ENCODE measurements around the gene IL1RL2. TPM values are rescaled to one million over a fixed set of nuclear protein-coding genes. Genes with fewer than 3 reads are reported as not detected.

The IL1RL2 gene
- total and polyA plus RNA-seq, 4 donors, result 0.28 to 2.0 (median 1.2) TPM

DNA sequence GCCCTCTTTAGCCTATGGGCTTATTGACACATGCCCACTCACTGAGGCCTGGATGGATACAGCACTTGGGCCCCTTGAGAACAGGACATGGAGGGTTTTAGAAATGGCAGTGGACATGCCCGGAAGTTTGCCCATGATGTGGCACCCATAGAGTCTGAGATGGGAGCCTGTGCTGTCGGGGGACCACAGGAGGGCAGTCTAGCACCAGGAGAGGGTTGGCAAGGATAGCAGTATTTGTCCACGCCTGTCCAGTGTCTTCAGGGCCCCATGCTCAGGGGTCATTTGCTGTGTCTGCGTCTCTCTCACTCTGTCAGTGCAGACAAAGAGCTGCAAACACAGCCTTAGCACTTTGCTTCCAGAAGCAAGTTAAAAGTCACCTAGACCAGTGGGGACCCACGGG, 48.7 kb downstream of the IL1RL2 start:
- Histone ChIP-seq H3K4me1 (ENCODE audit: control insufficient read depth, insufficient read depth, low read length) (no peaks in the 10 kb centered on the region), H3K36me3 (ENCODE audit: control insufficient read depth, insufficient read depth, low read length) (no peaks in the 10 kb centered on the region), H3K27me3 (ENCODE audit: control insufficient read depth, insufficient read depth, low read length) (no peaks in the 10 kb centered on the region), H3K4me3 (ENCODE audit: low read depth, low read length) (no peak overlapping the region), H3K27ac (ENCODE audit: low read depth, low read length) (no peak overlapping the region), H3K9me3 (ENCODE audit: control insufficient read depth, insufficient read depth, low read length) (no peaks in the 10 kb centered on the region)
- 74% methylated on average over 5 of the region's 5 CpGs for WGBS (ENCODE audit: insufficient coverage)
- DNase-seq (ENCODE audit: low read depth in 4 of 6, low spot score in 6 of 6), result no peak

DNA sequence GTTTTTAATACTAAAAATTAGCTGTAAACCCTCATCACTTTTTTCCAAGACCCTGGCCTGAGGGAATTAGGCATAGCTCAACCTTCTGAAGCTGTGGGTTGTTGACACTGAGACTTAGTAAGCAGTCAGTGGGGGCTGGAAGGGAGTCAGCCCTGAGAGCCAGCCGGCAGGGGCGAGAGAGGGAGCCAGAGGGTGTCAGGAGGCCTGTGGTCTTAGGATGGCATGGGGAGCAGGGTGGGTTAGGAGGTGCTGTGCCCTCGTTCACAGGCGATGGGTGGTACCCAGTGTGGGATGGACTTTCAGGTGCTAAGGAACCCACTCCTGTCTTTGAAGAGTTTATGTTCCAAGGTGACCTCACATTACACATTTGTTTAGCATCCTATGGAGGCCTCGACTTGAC, 49.3 kb downstream of the IL1RL2 start:
- no peak for DNase-seq (ENCODE audit: low read depth in 4 of 6, low spot score in 6 of 6)
- no peaks in the 10 kb centered on the region for H3K36me3 ChIP-seq (ENCODE audit: control insufficient read depth, insufficient read depth, low read length)
- H3K27me3 ChIP-seq (ENCODE audit: control insufficient read depth, insufficient read depth, low read length), result peaks cover 3% of the 10 kb centered on the region
- peaks cover 5% of the 10 kb centered on the region for H3K4me1 ChIP-seq (ENCODE audit: control insufficient read depth, insufficient read depth, low read length)
- no peak overlapping the region for H3K27ac ChIP-seq (ENCODE audit: low read depth, low read length)
- no peaks in the 10 kb centered on the region for H3K9me3 ChIP-seq (ENCODE audit: control insufficient read depth, insufficient read depth, low read length)
- H3K4me3 ChIP-seq (ENCODE audit: low read depth, low read length), result no peak overlapping the region
- 73% methylated on average over 4 of the region's 5 CpGs for WGBS (ENCODE audit: insufficient coverage)

DNA sequence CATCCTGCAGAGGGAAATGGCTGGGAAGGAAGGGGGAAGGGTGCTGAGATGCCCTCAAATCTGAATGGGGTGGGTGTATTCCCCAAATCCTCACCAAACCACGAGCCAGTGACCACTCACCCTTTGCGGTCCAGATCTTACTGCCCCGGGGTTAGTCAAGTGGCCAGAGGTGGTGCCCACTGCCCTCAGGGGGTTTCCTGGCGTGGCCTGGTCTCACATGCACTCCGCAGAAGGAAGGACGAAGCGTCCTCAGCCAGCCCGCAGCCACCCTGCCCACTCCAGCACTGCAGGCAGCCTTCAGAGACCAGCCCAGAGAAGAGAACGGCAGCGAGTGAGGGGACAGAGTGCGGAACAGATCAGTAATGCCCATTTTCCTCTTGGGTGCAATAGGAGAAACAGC, 50.4 kb downstream of the IL1RL2 start:
- Histone ChIP-seq H3K4me3 (ENCODE audit: low read depth, low read length) (no peak overlapping the region), H3K27ac (ENCODE audit: low read depth, low read length) (no peak overlapping the region), H3K36me3 (ENCODE audit: control insufficient read depth, insufficient read depth, low read length) (no peaks in the 10 kb centered on the region), H3K27me3 (ENCODE audit: control insufficient read depth, insufficient read depth, low read length) (peaks cover 4% of the 10 kb centered on the region), H3K9me3 (ENCODE audit: control insufficient read depth, insufficient read depth, low read length) (no peaks in the 10 kb centered on the region), H3K4me1 (ENCODE audit: control insufficient read depth, insufficient read depth, low read length) (peaks cover 6% of the 10 kb centered on the region)
- peak in 1 of 6 donors; percentile 55 for DNase-seq (ENCODE audit: low read depth in 4 of 6, low spot score in 6 of 6)
- WGBS (ENCODE audit: insufficient coverage), result 69% methylated on average over 11 of the region's 11 CpGs

DNA sequence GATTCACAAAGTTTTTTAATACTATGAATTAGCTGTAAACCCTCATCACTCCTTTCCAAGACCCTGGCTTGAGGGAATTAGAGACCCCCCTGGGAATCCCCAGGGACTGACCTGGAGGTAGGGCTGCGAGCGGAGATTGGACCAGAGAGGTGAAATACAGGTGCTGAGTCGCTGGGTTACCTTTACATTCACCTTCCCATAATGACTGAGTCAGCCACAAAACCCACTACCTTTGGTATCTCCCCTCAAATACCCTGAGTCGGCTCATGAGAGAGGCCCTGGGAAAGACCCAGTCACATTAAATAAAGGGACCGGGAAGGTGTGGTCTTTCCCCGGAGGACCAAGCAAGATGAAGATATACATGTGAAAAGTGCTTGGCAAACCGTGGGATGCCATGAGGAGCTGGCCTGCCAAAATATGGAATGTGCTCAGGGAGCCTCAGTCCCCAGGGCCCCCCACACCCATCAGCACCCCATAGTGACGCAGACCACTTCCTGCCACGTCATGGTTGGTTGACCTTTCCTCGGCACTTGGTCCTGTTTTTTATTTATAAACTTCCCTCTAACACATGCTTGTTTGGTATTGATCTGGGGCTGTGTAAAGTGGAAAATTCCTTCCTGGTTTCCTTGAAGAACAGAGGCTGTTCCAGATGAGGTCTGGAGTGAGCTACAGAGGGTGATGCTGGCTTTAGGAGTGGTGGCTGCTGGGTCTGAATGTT, 51.4 kb downstream of the IL1RL2 start:
- no peak for DNase-seq (ENCODE audit: low read depth in 4 of 6, low spot score in 6 of 6)
- H3K27ac ChIP-seq (ENCODE audit: low read depth, low read length), result no peak overlapping the region
- WGBS (ENCODE audit: insufficient coverage), result 73% methylated on average over 3 of the region's 10 CpGs
- no peaks in the 10 kb centered on the region for H3K36me3 ChIP-seq (ENCODE audit: control insufficient read depth, insufficient read depth, low read length)
- H3K27me3 ChIP-seq (ENCODE audit: control insufficient read depth, insufficient read depth, low read length), result peaks cover 4% of the 10 kb centered on the region
- H3K4me1 ChIP-seq (ENCODE audit: control insufficient read depth, insufficient read depth, low read length), result peaks cover 6% of the 10 kb centered on the region
- H3K4me3 ChIP-seq (ENCODE audit: low read depth, low read length), result no peak overlapping the region
- H3K9me3 ChIP-seq (ENCODE audit: control insufficient read depth, insufficient read depth, low read length), result no peaks in the 10 kb centered on the region

DNA sequence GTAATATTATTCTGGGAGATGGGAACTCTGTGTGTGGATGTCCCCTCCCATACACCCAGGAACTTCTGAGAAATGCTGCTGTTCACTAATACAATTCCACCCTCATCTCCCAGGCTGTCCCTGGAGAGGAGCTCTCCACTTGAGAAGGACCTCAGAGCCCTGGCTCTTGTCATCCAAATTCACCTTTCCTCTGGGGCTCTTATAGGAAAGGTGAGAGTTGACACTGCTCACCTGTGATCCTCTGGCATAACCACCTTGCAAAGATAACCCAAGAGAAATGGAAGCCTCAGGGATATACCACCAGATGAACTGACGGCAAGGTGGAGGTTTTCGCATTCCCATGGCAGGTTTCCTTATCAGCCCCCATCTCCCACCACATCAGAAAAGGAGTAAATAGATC, 52.0 kb downstream of the IL1RL2 start:
- peaks cover 4% of the 10 kb centered on the region for H3K27me3 ChIP-seq (ENCODE audit: control insufficient read depth, insufficient read depth, low read length)
- no peak overlapping the region for H3K4me3 ChIP-seq (ENCODE audit: low read depth, low read length)
- DNase-seq (ENCODE audit: low read depth in 4 of 6, low spot score in 6 of 6), result no peak
- no peaks in the 10 kb centered on the region for H3K9me3 ChIP-seq (ENCODE audit: control insufficient read depth, insufficient read depth, low read length)
- H3K27ac ChIP-seq (ENCODE audit: low read depth, low read length), result no peak overlapping the region
- peaks cover 6% of the 10 kb centered on the region for H3K4me1 ChIP-seq (ENCODE audit: control insufficient read depth, insufficient read depth, low read length)
- H3K36me3 ChIP-seq (ENCODE audit: control insufficient read depth, insufficient read depth, low read length), result no peaks in the 10 kb centered on the region
- 92% methylated on average over 2 of the region's 2 CpGs for WGBS (ENCODE audit: insufficient coverage)

DNA sequence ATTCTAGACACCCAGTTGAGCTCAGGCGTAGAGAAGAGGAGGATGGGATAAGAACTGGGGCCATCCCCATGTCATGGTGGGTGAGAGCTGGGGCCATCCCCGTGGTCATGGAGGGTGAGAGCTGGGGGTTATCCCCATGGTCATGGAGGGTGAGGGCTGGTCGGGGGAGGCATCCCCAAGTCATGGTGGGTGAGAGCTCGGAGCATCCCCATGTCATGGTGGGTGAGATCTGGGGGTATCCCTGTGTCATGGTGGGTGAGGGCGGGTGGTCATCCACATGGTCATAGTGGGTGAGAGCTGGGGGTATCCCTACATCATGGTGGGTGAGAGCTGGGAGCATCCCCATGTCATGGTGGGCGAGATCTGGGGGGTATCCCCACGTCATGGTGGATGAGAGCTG, 52.5 kb downstream of the IL1RL2 start:
- H3K9me3 ChIP-seq (ENCODE audit: control insufficient read depth, insufficient read depth, low read length), result no peaks in the 10 kb centered on the region
- DNase-seq (ENCODE audit: low read depth in 4 of 6, low spot score in 6 of 6), result no peak
- H3K27ac ChIP-seq (ENCODE audit: low read depth, low read length), result no peak overlapping the region
- H3K4me3 ChIP-seq (ENCODE audit: low read depth, low read length), result no peak overlapping the region
- peaks cover 6% of the 10 kb centered on the region for H3K4me1 ChIP-seq (ENCODE audit: control insufficient read depth, insufficient read depth, low read length)
- H3K36me3 ChIP-seq (ENCODE audit: control insufficient read depth, insufficient read depth, low read length), result no peaks in the 10 kb centered on the region
- WGBS (ENCODE audit: insufficient coverage), result 100% methylated on average over 5 of the region's 7 CpGs
- H3K27me3 ChIP-seq (ENCODE audit: control insufficient read depth, insufficient read depth, low read length), result peaks cover 4% of the 10 kb centered on the region

DNA sequence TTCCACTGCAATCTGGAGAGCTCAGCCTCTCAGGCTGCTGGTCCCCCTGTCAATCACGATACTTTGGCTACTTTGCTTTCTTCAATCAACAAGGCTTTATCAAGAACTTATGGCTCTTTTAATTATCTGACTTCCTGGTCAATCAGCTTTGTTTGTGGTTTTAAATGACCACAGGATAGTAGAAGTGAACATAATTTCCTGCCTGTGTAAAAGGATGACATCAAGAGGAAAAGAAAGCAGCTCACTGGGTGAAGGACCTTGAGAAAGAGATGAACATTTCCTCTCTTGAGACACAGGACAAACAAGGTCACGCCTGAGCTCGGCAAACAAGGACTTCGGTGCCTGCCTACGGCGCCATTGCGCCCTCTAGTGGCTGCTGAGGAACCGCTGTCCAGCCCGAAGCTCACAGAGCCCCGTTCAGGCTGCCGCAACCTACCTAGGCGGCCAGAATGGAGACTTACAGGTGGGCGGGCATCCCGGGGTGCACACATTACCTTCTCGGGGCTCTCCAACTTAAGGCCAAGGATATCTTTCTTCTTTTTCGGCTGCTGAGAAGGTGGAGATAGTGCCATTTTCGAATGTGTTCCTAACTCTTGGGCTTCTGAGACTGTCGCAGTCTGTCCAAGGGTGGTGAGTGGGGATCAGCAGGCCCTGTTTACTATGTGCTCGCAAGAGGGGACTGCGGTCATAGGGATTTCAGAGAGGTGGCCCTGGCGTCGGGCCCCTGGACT, 54.0 kb downstream of the IL1RL2 start:
- no peaks in the 10 kb centered on the region for H3K36me3 ChIP-seq (ENCODE audit: control insufficient read depth, insufficient read depth, low read length)
- peaks cover 4% of the 10 kb centered on the region for H3K27me3 ChIP-seq (ENCODE audit: control insufficient read depth, insufficient read depth, low read length)
- H3K4me3 ChIP-seq (ENCODE audit: low read depth, low read length), result no peak overlapping the region
- H3K27ac ChIP-seq (ENCODE audit: low read depth, low read length), result no peak overlapping the region
- peaks cover 6% of the 10 kb centered on the region for H3K4me1 ChIP-seq (ENCODE audit: control insufficient read depth, insufficient read depth, low read length)
- no peaks in the 10 kb centered on the region for H3K9me3 ChIP-seq (ENCODE audit: control insufficient read depth, insufficient read depth, low read length)
- WGBS (ENCODE audit: insufficient coverage), result 9% methylated on average over 17 of the region's 22 CpGs
- peak in 5 of 6 donors; percentile 58 to 92 (median 68) for DNase-seq (ENCODE audit: low read depth in 4 of 6, low spot score in 6 of 6)

DNA sequence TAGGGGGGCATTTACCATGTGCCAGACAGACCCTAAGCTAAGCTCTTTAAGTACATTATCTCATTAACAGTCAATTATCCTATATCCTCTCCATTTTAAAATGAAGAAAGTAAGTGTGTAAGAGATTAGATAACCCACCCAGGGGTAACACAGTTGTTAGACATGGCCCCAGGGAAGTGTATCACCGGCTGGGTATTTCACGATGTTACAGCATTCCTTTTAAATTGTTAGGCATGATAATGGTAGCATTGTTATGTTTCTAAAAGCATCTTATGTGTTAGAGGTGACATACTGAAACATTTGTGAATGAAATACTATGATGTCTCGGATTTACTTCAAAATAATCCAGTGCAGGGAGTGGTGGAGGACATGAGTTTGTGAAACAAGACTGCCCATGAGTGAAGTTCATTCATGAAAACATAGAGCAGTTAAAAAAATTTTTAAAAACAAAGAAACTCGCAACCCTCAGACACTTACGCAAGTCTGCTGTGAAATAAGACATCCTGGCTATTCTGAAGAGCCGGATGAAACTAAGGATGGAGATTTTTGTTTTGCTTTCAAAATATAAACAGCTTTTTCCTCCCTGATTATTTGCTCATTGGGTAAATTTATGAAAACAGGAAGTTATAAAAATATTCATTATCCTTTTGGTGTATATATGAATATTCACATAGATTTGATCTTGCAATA, 54.9 kb downstream of the IL1RL2 start:
- H3K4me1 ChIP-seq (ENCODE audit: control insufficient read depth, insufficient read depth, low read length), result peaks cover 6% of the 10 kb centered on the region
- WGBS (ENCODE audit: insufficient coverage), result 82% methylated on average over 2 of the region's 6 CpGs
- DNase-seq (ENCODE audit: low read depth in 4 of 6, low spot score in 6 of 6), result no peak

DNA sequence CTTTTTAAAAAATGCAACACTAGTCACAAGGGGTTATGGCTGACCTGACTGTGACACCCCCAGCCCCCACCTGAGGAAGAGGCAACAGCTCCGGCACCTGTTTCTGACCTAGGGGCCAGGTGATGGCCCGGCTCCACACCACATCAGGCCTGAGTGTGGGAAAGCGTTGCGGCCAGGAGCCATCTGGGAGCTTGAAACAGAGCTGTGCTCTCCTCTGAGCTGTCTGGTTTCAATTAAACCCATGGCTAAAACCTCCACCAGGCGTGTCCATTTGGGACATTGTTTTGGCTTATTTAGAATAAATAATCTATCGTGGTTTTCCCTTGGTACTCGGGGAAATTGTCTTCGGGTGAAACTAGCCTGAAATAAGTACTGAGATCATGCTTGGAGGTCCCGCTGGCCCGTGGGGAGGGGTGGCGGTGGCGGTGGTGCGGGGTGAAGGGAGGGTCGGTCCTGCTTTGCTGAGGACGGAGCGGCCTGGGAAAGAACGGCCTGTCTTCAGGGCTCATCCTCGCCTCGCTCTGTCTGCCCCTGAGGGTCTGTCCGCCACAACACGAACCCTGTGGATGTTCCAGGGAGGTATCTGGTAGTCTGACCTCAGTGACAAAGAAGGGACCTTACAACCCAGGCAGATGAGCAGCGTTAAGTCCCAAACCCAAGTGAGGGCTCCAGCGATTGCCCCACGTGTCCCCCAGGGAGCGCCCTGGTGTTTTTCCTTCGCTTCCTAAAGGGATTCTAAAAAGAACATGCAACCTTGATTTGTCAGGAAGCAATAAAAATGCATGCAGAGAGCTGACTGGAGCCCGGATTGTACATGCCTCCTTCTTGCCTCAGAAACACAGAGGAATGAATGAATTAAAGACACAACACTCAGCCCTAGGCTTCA, 58.7 kb downstream of the IL1RL2 start:
- Histone ChIP-seq H3K36me3 (ENCODE audit: control insufficient read depth, insufficient read depth, low read length) (no peaks in the 10 kb centered on the region), H3K27me3 (ENCODE audit: control insufficient read depth, insufficient read depth, low read length) (peaks cover 4% of the 10 kb centered on the region), H3K4me3 (ENCODE audit: low read depth, low read length) (no peak overlapping the region), H3K27ac (ENCODE audit: low read depth, low read length) (no peak overlapping the region), H3K9me3 (ENCODE audit: control insufficient read depth, insufficient read depth, low read length) (no peaks in the 10 kb centered on the region), H3K4me1 (ENCODE audit: control insufficient read depth, insufficient read depth, low read length) (peaks cover 6% of the 10 kb centered on the region)
- 82% methylated on average over 24 of the region's 27 CpGs for WGBS (ENCODE audit: insufficient coverage)
- DNase-seq (ENCODE audit: low read depth in 4 of 6, low spot score in 6 of 6), result no peak

More for the DNA sequence above, 54.9 kb downstream of the IL1RL2 start:
- Histone ChIP-seq H3K27me3 (ENCODE audit: control insufficient read depth, insufficient read depth, low read length) (peaks cover 4% of the 10 kb centered on the region), H3K9me3 (ENCODE audit: control insufficient read depth, insufficient read depth, low read length) (no peaks in the 10 kb centered on the region), H3K27ac (ENCODE audit: low read depth, low read length) (no peak overlapping the region), H3K36me3 (ENCODE audit: control insufficient read depth, insufficient read depth, low read length) (no peaks in the 10 kb centered on the region), H3K4me3 (ENCODE audit: low read depth, low read length) (no peak overlapping the region)
